Ectodermal cell (in vitro differentiated cells): ENCODE data around the gene JPH4.

Source experiments
- H3K27ac ChIP-seq: 2 replicates; pipeline ENCODE4 v1.7.0; 2013; ENCODE audit warnings: mild to moderate bottlenecking, low read depth, low read length; ENCODE audit not compliant: insufficient read depth, poor library complexity, severe bottlenecking
- H3K27me3 ChIP-seq: 2 replicates; pipeline ENCODE4 v1.7.0; 2013; ENCODE audit warnings: mild to moderate bottlenecking, low read length; ENCODE audit not compliant: insufficient read depth, control insufficient read depth, poor library complexity, severe bottlenecking
- H3K36me3 ChIP-seq: one replicate; pipeline ENCODE4 v1.7.0; 2013; ENCODE audit warnings: low read length; ENCODE audit not compliant: control insufficient read depth, insufficient read depth
- H3K4me1 ChIP-seq: one replicate; pipeline ENCODE4 v1.7.0; 2013; ENCODE audit warnings: low read length; ENCODE audit not compliant: control insufficient read depth, insufficient read depth
- H3K4me3 ChIP-seq: 2 replicates; pipeline ENCODE4 v1.7.0; 2013; ENCODE audit warnings: low read depth, low read length, control low read depth; ENCODE audit not compliant: insufficient read depth
- H3K9me3 ChIP-seq: 2 replicates; pipeline ENCODE4 v1.7.0; 2013; ENCODE audit warnings: mild to moderate bottlenecking, low read length, moderate library complexity; ENCODE audit not compliant: control insufficient read depth
- WGBS, 2 experiments: methylation state at CpG; one replicate each; pipeline ENCODE4 v1.1.7; 2013; ENCODE audit warnings: missing lambda C conversion rate in 2 of 2; 5-methylcytosine and 5-hydroxymethylcytosine counted together

Gene JPH4

DNA sequence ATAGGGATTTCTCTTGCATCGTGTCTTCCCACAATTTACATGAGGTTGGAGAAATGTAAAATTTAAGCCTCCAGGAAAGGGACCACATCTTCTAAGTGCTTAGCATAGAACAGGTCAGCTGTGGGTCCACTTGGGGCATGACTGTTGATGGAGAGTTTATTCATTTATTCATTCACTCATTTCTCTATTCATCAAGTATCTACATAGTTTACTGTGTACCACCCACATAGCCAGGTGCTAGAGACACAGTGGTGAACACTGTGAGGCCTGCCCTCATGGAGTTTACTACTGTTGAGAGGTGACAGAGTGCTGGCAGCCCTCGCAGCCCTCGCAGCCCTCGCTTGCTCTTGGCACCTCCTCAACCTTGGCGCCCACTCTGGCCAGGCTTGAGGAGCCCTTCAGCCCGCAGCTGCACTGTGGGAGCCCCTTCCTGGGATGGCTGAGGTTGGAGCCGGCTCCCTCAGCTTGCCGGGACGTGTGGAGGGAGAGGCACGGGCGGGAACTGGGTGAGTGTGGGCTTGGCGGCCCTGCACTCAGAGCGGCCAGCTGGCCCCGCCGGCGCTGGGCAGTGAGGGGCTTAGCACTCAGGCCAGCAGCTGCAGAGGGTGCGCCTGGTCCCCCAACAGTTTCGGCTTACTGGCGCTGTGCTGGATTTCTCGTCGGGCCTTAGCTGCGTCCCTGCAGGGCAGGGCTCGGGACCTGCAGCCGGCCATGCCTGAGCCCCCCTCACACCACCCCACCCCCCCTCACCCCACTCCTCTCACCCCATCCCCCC, 1.7 kb upstream of the JPH4 start:
- Histone ChIP-seq H3K4me1 (peaks cover 15% of the 10 kb centered on the region), H3K4me3 (no peak overlapping the region), H3K36me3 (no peaks in the 10 kb centered on the region), H3K27ac (no peak overlapping the region), H3K9me3 (no peaks in the 10 kb centered on the region), H3K27me3 (peaks cover 34% of the 10 kb centered on the region)
- WGBS, 2 experiments, result 92 to 93% methylated on average over 24 of the region's 24 CpGs

DNA sequence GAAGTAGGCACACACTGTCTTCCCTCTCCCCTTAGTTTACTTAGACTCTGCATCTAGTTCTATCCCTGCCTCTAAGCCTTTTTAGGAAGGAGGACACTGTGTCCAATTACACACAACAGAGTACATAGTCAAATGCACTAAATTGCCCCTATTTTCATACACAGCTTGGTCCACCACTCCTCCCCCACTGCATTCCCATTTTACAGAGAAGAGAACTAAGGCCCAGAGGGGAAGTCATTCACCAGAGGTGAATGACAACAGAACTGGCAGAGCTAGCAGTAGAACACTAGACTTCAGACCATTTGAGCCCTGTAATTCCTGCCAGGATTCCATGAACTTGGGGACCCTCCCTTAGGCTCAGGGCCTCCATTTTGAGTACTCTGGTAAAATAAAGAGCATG, 1.1 kb upstream of the JPH4 start:
- Histone ChIP-seq H3K4me3 (no peak overlapping the region), H3K9me3 (no peaks in the 10 kb centered on the region), H3K27me3 (peaks cover 38% of the 10 kb centered on the region), H3K4me1 (peaks cover 15% of the 10 kb centered on the region), H3K27ac (no peak overlapping the region), H3K36me3 (no peaks in the 10 kb centered on the region)

DNA sequence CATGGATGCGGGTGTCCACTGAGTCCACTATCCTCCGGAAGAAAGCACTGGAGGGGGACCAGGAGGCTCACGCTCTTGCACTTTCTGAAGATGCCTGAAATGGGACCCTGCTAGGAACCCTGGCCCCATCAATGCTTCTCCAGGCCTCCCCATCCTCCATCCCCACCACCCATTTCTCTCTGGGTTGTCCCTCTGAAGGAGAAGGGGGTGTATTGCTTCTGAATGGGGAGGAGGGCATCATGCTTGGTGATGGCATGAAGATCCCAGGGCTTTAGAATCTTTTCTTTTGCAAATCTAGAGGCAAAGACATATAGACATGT, 681 bp upstream of the JPH4 start:
- H3K4me3 ChIP-seq, result no peak overlapping the region
- 77 to 80% methylated on average over 3 of the region's 3 CpGs for WGBS, 2 experiments
- H3K27ac ChIP-seq, result no peak overlapping the region
- H3K4me1 ChIP-seq, result peaks cover 15% of the 10 kb centered on the region
- H3K27me3 ChIP-seq, result peaks cover 38% of the 10 kb centered on the region
- no peaks in the 10 kb centered on the region for H3K36me3 ChIP-seq
- H3K9me3 ChIP-seq, result no peaks in the 10 kb centered on the region

DNA sequence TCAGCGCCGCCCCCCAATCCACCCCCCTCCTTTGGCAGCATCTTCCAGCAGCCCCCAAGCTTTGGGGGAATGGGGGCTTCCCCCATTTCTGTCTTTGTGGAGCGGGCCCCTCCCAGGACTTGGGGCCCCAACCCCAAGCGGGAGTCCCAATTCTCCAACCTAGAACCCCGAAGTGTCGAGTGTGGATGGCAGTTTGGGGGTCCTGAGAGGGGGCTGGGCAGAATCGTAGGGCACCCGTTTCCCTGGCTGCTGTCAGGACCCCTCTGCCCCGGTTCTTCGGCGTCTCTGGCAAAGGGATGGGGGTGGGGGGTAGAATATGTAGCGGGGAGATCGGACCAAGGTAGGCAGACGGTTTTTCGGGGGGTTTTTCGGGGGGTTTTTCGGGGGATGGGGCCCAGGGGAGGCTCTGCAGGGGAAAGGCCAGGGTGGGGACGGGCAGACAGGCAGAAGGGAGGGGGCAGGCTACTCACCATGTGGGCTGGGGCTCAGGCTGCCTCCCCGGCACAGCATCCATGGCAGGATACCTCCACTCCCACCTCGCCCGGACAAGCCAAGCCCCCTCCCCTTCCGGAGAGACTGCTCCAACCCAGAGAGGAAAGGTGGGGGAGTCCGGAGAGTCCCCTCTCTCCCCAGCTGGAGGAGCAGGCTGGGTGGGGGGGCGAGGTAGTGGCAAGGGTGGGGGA, 739 bp downstream of the JPH4 start:
- peaks cover 15% of the 10 kb centered on the region for H3K4me1 ChIP-seq
- H3K27me3 ChIP-seq, result peaks cover 38% of the 10 kb centered on the region
- peak overlapping the region; percentile 51 for H3K4me3 ChIP-seq
- H3K27ac ChIP-seq, result no peak overlapping the region
- WGBS, 2 experiments, result 2% methylated on average over 19 to 24 of the region's 24 CpGs
- H3K9me3 ChIP-seq, result no peaks in the 10 kb centered on the region
- H3K36me3 ChIP-seq, result no peaks in the 10 kb centered on the region

DNA sequence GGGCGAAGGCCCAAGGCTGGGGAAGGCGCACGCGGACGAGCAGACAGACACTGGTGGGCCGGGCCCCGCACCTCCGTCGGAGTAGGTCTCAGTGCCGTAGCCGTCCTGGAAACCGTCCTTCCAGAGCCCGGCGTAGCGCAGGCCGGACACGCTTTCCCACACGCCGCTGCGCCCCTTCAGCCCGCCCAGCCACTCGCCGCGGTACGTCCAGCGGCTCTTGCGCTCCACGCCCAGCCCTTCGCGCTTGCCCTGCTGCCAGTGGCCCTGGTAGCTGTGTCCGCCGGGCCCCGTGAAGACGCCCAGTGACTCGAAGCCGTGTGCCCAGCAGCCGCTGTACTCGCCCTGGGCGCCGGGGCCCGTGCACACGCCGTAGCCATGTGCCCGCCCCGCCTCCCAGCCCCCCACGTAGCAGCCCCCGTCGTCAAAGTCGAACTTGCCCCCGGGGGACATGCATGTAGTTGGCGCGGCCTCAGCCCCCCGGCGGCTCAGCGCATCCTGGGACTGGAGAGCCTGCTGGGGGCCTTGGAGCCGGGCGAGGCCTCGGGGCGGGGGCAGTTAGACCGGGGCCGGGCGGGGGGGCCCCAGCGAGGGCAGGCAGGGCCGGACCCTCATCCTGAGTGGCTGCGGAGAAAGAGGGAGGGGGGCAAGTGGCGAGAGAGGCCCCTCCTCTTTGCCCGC, 1.4 kb downstream of the JPH4 start:
- H3K27me3 ChIP-seq, result peaks cover 38% of the 10 kb centered on the region
- WGBS, 2 experiments, result 2% methylated on average over 67 of the region's 67 CpGs
- no peak overlapping the region for H3K27ac ChIP-seq
- H3K4me1 ChIP-seq, result peaks cover 15% of the 10 kb centered on the region
- no peaks in the 10 kb centered on the region for H3K36me3 ChIP-seq
- no peaks in the 10 kb centered on the region for H3K9me3 ChIP-seq
- peak overlapping the region; percentile 51 for H3K4me3 ChIP-seq

DNA sequence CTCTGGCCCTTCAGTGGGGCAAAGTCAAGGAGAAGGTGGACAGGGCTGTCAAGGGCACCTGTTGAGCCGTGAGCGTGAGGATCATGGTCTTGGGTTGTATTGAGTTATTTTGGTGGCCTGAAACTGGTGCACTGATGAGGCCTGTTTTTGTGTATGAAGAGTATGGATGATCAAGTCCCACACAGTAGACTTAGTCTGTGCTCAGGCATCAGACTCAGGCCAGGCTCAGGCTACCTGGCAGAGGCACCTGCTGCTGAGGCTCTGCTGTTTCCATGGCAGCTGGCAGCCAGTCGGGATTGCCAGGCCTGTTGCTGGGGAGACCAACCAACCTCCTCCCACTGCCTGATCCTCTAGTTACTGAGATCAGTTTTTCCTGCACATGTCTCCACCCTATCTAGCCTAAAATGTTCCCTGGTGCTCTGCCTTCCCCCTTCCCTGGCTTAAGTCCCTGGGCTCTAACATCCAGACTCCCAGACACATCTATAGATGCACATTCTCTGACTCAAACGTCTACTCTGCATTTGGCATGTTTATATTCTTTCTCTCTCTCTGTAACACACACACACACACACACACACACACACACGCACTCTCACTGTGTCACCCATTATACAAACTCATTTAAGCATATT, 5.1 kb downstream of the JPH4 start:
- peaks cover 19% of the 10 kb centered on the region for H3K4me1 ChIP-seq
- H3K36me3 ChIP-seq, result no peaks in the 10 kb centered on the region
- WGBS, 2 experiments, result 89 to 90% methylated on average over 5 of the region's 5 CpGs
- no peaks in the 10 kb centered on the region for H3K9me3 ChIP-seq
- H3K4me3 ChIP-seq, result no peak overlapping the region
- peaks cover 35% of the 10 kb centered on the region for H3K27me3 ChIP-seq
- no peak overlapping the region for H3K27ac ChIP-seq

DNA sequence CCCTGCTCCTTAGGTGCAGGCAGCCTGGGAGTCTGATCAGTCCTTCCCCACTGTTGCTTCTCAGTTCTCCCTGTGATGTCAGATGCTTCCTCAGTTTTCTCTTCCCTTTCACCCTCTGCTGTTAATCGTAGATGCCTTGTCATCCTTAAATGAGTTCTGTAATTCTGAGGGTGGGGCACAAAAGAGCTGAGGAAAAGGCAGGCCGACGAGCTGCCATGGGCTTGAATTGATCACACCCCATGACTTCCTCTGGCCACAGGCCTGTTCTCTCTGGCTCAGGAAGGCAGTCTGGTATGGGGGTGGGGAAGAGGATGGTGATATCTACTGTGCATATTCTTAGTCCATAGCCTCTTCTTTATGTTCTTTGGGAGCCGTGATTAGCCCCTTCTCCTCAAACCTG, 5.8 kb downstream of the JPH4 start:
- Histone ChIP-seq H3K36me3 (no peaks in the 10 kb centered on the region), H3K9me3 (no peaks in the 10 kb centered on the region), H3K27me3 (peaks cover 29% of the 10 kb centered on the region), H3K4me3 (no peak overlapping the region), H3K27ac (no peak overlapping the region), H3K4me1 (peaks cover 25% of the 10 kb centered on the region)
- 61 to 74% methylated on average over 4 of the region's 4 CpGs for WGBS, 2 experiments

DNA sequence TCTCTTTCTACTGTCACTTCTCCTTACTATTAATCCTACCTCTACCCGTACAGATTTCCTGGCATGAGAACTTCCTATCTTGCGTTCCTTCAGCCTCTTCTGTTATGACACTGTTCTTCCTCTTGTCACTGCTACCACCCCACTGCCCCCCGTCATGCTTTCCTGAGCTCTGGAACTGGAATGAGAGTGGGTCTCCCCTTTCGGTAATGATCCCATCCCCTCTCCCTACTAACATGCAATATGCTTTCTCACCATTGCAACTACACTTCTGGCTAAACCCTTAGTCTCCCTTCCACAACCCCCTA, 6.1 kb downstream of the JPH4 start:
- Histone ChIP-seq H3K27ac (no peak overlapping the region), H3K9me3 (no peaks in the 10 kb centered on the region), H3K36me3 (no peaks in the 10 kb centered on the region), H3K27me3 (peaks cover 25% of the 10 kb centered on the region), H3K4me3 (no peak overlapping the region), H3K4me1 (peaks cover 28% of the 10 kb centered on the region)
- 89 to 91% methylated on average over 4 of the region's 4 CpGs for WGBS, 2 experiments

DNA sequence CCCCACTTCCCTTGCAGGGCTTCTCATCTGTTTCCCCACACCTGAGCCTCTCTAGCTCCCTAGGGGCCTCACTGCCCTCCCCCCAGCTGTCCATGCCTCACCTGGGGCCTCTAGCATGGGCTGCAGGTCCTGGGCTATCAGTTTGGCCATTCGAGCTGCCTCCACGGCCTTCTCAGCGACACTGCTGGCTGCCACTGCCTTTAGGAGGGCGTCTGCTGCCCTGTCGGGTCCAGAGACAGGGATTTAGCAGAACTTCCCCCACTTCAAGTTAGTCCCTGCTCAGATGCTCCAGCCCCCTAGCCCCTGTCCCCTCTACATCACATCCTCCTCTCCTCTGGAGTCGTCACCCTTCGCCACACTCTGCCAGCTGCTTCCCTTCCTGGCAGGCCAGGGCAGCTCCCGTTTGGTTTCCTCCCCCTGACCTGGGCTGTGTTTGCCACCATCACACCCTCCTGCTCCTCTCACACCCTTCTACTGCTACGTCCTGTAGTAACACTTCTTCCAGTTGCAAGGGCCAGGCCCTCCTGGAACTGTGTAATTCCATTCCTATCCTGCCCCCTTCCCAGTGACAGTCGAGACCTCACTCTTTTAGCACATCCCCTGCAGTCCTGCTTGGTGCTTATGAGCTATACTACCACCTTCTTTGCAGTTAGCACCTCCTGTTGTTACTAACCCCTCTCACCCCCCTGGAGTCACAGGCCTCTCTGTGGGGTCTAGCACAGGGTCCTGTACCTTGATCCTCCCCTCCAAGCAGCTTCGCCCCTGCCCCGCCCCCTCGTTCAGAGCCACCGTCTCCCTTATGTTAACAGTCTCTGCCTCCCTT, 6.7 kb downstream of the JPH4 start:
- 87 to 90% methylated on average over 14 of the region's 14 CpGs for WGBS, 2 experiments
- Histone ChIP-seq H3K4me3 (no peak overlapping the region), H3K27me3 (peaks cover 19% of the 10 kb centered on the region), H3K27ac (no peak overlapping the region), H3K9me3 (no peaks in the 10 kb centered on the region), H3K36me3 (no peaks in the 10 kb centered on the region), H3K4me1 (peaks cover 28% of the 10 kb centered on the region)
